Stimulated activated CD4-positive, alpha-beta T cell treated with anti-CD3 and anti-CD28 coated beads, Interleukin-1b, Interleukin-23, amount 100 ng/mL, for 24 hours (primary cell): ENCODE measurements around the gene JPH2.
"Not testable (repeated sequence)": the region's sequence is repeated elsewhere in the genome, so short reads cannot be mapped to it uniquely, and the experiment has no call there.

Experiments
- DNase-seq, 4 experiments: peaks; one replicate each; pipeline ENCODE4 v3.0.0-alpha.2; 2020; ENCODE audit warnings: low read depth in 4 of 4, low spot score in 1 of 4

JPH2 gene

GRCh38 chr20:44159711-44160110 is 27.3 kb downstream of the JPH2 start:
- no peak for DNase-seq

GRCh38 chr20:44159125-44159524 is 27.9 kb downstream of the JPH2 start:
- no peak for DNase-seq

DNA sequence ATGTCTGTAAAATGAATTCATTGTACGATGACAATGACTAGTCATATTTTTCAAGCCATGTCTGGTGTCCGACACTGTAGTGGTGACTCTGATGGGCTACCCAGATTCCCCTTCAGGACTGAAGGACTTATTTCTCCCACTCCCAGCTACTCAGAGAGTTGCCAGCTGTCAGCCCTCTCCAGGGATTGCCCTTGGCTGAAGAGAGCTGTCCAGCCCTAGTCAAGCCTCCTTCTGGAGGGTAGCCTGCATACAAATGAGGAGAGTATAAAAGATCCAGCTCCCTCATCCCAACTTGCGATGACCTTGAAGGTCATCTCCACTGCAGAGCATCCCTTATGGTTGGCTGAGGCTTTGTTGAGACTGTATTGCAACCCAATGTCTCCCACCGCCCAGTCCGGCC is 29.9 kb downstream of the JPH2 start:
- no peak for DNase-seq

- DNase-seq: no peak
These were observed 32.4 kb downstream of the JPH2 start for GRCh38 chr20:44154521-44155001.

- DNase-seq: no peak
These were observed 33.3 kb downstream of the JPH2 start for GRCh38 chr20:44153636-44154043.

DNA sequence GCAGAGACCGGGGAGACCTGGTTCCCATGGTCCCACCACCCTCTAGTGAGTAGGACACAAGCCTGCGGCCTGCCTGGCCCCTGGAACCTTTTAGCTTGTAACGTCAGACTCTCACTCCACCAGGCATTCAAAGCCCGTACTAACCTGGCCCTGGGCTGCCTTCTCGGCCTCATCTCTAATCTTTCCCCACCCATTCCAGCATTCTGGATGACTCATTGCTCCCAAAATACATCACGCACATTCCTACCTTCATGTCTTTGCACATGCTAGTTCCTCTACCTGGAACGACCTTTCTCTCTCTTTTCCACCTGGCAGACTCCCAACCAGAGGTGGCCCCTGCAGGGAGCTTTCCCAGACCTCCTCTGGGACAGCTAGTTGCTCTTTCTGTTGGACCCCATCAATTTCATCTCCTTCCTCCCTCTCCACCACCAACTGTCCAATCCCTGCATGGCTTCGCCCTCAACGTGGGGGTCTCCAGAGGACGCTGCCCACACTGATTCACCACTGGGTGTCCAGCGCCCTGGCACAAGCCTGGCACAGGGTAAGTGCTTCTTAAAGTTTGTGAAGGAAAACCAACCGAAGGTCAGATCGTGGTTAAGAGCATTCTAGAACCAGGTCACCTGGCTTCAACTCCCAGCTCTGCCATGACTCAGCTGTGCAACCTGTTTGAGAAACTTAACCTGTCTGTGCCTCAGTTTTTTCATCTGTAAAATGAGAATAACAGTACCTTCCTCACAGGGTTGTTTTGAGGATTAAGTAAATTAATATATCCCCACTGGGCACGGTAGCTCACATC is 35.2 kb downstream of the JPH2 start:
- no peak for DNase-seq

DNA sequence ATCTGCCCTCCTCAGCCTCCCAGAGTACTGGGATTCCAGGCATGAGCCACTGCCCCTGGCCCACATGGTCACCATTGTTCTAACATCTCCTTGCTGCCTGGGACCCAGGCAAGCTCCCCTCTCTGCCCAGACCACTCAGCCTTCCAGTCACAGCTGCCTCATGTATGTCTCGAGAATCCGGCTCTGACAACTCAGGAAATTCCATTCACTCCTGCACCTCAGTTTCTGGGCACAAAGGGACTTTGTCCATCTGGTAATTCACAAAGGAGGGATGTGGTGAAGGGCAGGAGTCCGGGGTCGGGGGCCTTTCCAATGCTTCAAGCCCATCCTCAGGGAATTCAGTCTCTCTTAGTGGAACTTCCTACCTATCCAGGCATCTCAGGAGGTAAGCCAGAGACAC is 40.7 kb downstream of the JPH2 start:
- DNase-seq: no peak

DNA sequence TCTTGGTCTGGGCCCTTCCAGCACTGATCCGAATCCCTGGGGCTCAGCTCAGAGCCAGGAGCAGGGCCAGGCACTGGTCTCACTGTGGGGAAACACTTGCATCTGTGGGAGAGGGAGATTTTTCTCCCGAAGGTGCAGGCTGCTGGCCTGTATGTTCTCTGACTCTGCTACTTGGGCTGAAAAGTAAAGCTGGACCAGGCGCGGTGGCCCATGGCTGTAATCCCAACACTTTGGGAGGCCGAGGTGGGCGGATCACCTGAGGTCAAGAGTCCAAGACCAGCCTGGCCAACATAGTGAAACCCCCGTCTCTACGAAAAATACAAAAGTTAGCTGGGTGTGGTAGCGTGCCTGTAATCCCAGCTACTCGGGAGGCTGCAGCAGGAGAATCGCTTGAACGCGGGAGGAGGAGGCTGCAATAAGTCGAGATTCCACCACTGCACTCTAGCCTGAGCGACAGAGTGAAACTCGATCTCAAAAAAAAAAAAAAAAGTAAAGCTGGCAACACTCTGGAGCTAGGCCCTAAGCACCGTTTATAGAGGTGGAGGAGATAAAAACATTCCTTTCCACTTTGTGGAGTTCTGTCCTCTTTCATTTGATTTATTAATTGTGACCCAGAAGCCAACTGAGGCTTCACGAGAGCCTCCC is 41.7 kb downstream of the JPH2 start:
- no peak for DNase-seq

- DNase-seq: no peak
These were observed 43.1 kb downstream of the JPH2 start for GRCh38 chr20:44143936-44144335.

DNA sequence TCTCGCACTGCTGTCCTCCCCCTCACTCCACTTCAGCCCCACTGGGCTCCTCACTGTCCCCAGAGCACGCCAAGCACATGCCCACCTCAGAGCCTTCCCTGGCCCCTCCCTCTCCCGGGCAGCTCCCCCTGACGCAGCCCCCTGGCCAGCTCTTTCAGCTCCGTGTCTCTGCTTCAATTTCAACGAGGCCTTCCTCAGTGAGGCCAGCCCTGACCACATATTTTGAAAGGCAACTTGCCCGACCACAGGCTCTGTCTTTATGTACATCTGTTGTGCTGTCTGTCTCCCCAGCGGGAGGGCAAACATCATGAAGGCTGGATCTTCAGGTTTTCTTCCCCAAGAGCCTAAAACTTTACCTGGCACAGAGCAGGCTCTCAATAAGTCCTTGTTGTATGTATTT is 44.6 kb downstream of the JPH2 start:
- no peak for DNase-seq

- no peak for DNase-seq
These were observed 45.1 kb downstream of the JPH2 start for GRCh38 chr20:44141873-44142272.

GRCh38 chr20:44138867-44139266 is 48.1 kb downstream of the JPH2 start:
- DNase-seq: no peak

GRCh38 chr20:44137266-44137801 is 49.7 kb downstream of the JPH2 start:
- no peak for DNase-seq

DNA sequence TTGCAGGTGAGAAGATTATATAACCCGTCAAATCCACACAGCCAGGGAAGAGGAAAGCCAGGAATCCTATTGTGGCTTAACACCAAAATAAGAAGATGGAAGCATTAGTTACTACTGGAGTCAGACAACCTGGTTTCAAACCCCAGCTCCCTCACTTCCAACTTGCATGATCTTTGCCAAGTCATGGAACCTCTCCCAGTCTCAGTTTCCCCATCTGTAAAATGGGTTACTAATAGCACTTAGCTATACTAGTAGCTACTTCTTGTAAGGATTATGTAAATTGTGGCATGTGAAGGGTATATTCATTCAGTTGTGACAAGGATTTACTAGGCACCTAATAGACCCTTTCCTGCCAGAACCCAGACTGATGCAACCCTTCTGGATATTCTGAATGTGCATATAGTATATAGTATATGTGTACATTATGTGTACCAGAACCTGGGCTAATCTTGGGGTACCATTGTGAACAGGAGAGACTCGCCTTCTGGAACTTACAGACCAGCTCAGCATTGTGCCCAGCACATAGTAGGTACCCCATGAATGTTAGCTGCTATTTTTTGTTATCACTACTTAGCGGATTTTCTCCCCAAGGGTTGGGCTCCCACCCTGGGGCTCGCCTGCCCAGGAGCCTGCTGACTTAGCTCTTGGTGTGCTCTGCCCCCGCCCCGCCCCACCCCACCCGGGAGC is 50.3 kb downstream of the JPH2 start:
- no peak for DNase-seq

- no peak for DNase-seq
These were observed 51.4 kb downstream of the JPH2 start for GRCh38 chr20:44135417-44136204.

DNA sequence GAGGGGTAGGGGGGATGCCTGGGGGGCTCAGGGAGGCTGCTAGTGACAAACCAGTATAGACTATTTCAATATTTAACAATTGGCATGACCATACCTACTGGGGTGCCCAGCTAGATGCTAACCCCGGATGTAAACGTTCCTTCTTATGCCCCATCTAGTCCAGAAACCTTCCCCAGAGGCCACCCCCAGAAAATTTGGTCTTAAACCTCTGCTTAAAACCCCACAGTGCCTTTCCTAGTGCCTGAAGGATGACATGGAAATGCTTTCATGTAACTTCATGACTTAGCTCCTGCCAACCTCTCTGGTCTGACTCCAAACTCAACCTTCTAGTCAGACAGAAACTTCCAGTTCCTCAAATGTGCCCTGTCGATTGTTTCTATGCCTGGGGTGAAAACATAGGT is 52.0 kb downstream of the JPH2 start:
- no peak for DNase-seq

DNA sequence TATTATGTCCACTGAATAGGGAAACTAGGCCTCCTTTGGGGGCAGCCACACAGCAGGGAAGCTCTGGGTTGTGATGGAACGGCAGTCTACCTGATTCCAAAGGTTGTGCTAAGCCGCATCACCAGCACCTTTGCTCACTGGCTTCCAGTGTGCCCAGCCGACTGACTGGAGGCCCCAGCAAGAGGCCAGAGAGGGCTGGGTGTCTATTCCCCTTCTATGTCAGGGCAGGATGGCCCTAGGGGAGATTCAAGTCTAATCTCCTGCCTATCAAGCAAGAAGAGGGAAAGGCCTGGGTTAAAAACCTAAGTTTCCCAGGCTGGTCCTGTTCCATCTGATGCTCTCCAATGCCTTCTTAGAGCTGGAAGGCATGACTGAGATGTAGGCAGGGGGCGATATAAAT is 53.6 kb downstream of the JPH2 start:
- no peak for DNase-seq

- DNase-seq: no peak
These were observed 55.3 kb downstream of the JPH2 start for GRCh38 chr20:44131704-44132103.

DNA sequence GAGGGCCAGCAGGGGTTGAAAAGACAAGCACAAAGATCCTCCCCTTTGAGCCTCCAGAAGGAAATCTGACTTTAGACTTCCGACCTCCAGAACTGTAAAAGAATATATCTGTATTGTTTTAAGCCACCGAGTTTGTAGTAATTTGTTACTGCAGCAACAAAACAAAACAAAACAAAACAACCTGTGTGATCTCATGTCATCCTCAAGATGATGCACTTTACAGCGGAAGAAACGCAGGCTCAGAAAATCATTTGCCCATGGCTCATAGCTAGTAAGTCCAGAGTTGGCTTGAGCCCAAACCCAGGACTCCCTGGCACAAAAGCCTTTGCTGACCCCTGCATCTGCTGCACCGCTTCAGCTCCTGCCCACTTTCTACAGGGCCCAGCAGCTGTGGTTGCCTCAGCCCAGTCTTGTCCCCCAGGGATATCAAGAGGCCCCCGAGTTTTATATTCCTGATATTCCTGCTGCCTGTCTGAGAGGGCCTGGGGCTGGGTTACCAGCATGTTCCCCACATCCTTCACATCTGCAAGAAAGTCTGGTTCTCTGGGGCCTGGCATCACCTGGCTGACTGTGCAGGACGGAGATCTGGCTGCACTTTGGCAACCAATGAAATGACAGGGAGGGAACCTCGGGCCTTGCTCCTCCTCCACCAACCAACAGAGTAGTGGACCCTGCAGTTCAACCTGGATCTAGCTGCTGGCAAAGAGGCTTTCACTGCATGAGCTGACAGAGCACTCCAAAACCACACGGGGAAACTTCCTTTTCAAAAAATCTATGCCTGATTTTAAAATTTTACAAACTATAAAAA is 56.9 kb downstream of the JPH2 start:
- DNase-seq: no peak

- DNase-seq: not testable (repeated sequence)
These were observed 57.7 kb downstream of the JPH2 start for GRCh38 chr20:44129300-44129699.
